ENCODE results near the gene SEMA3E.
A peak's percentile ranks its signal among the peaks of the same experiment; 100 is the strongest.

SEMA3E gene

GRCh38 chr7:83517035-83517700 is 131.8 kb downstream of the SEMA3E start:
- DNase-seq (ENCODE audit: insufficient read length, low spot score), result no peak
- FAIRE-seq, result no peak
- TF ChIP-seq POLR2A (IDR thresholded peaks at IDR 0.05; ENCODE audit: low read depth, low read length), result no peak

- no peak for FAIRE-seq
- DNase-seq (ENCODE audit: insufficient read length, low spot score), result no peak
- TF ChIP-seq POLR2A (IDR thresholded peaks at IDR 0.05; ENCODE audit: low read depth, low read length), result no peak
These were observed 134.0 kb downstream of the SEMA3E start for GRCh38 chr7:83514977-83515376.

- FAIRE-seq (no peak), DNase-seq (ENCODE audit: insufficient read length, low spot score) (no peak)
- no peak for TF ChIP-seq POLR2A (IDR thresholded peaks at IDR 0.05; ENCODE audit: low read depth, low read length)
These were observed 139.5 kb downstream of the SEMA3E start for GRCh38 chr7:83509255-83510021.

GRCh38 chr7:83504330-83504729 is 144.6 kb downstream of the SEMA3E start:
- DNase-seq (ENCODE audit: insufficient read length, low spot score) (no peak), FAIRE-seq (no peak)
- TF ChIP-seq POLR2A (IDR thresholded peaks at IDR 0.05; ENCODE audit: low read depth, low read length), result no peak

GRCh38 chr7:83502636-83503035 is 146.3 kb downstream of the SEMA3E start:
- no peak for TF ChIP-seq POLR2A (IDR thresholded peaks at IDR 0.05; ENCODE audit: low read depth, low read length)
- DNase-seq (ENCODE audit: insufficient read length, low spot score) (no peak), FAIRE-seq (no peak)

GRCh38 chr7:83494683-83495082 is 154.3 kb downstream of the SEMA3E start:
- no peak for DNase-seq (ENCODE audit: insufficient read length, low spot score)
- TF ChIP-seq POLR2A (IDR thresholded peaks at IDR 0.05; ENCODE audit: low read depth, low read length), result no peak
- no peak for FAIRE-seq

GRCh38 chr7:83492802-83493201 is 156.1 kb downstream of the SEMA3E start:
- no peak for FAIRE-seq
- no peak for DNase-seq (ENCODE audit: insufficient read length, low spot score)
- TF ChIP-seq POLR2A (IDR thresholded peaks at IDR 0.05; ENCODE audit: low read depth, low read length), result no peak

GRCh38 chr7:83487801-83488200 is 161.1 kb downstream of the SEMA3E start:
- FAIRE-seq, result no peak

GRCh38 chr7:83486957-83487356 is 162.0 kb downstream of the SEMA3E start:
- no peak for DNase-seq (ENCODE audit: insufficient read length, low spot score)
- no peak for TF ChIP-seq POLR2A (IDR thresholded peaks at IDR 0.05; ENCODE audit: low read depth, low read length)
- no peak for FAIRE-seq

More at GRCh38 chr7:83487801-83488200, 161.1 kb downstream of the SEMA3E start:
- DNase-seq (ENCODE audit: insufficient read length, low spot score), result no peak
- no peak for TF ChIP-seq POLR2A (IDR thresholded peaks at IDR 0.05; ENCODE audit: low read depth, low read length)

- no peak for DNase-seq (ENCODE audit: insufficient read length, low spot score)
- FAIRE-seq, result no peak
- TF ChIP-seq POLR2A (IDR thresholded peaks at IDR 0.05; ENCODE audit: low read depth, low read length), result no peak
These were observed 162.4 kb downstream of the SEMA3E start for GRCh38 chr7:83486536-83486935.

- DNase-seq (ENCODE audit: insufficient read length, low spot score), result no peak
- no peak for FAIRE-seq
- TF ChIP-seq POLR2A (IDR thresholded peaks at IDR 0.05; ENCODE audit: low read depth, low read length), result no peak
These were observed 164.1 kb downstream of the SEMA3E start for GRCh38 chr7:83484826-83485225.

- TF ChIP-seq POLR2A (IDR thresholded peaks at IDR 0.05; ENCODE audit: low read depth, low read length), result no peak
- DNase-seq (ENCODE audit: insufficient read length, low spot score) (no peak), FAIRE-seq (no peak)
These were observed 164.7 kb downstream of the SEMA3E start for GRCh38 chr7:83484266-83484665.

GRCh38 chr7:83478616-83479015 is 170.3 kb downstream of the SEMA3E start:
- DNase-seq (ENCODE audit: insufficient read length, low spot score) (no peak), FAIRE-seq (no peak)
- TF ChIP-seq POLR2A (IDR thresholded peaks at IDR 0.05; ENCODE audit: low read depth, low read length), result no peak

- FAIRE-seq (no peak), DNase-seq (ENCODE audit: insufficient read length, low spot score) (no peak)
- no peak for TF ChIP-seq POLR2A (IDR thresholded peaks at IDR 0.05; ENCODE audit: low read depth, low read length)
These were observed 172.4 kb downstream of the SEMA3E start for GRCh38 chr7:83476511-83477050.

- no peak for DNase-seq (ENCODE audit: insufficient read length, low spot score)
- FAIRE-seq, result peak; percentile 78
- no peak for TF ChIP-seq POLR2A (IDR thresholded peaks at IDR 0.05; ENCODE audit: low read depth, low read length)
These were observed 173.5 kb downstream of the SEMA3E start for GRCh38 chr7:83475420-83475819.

Data from H54 (cell line).